ENCODE data around the gene ZNF48. TPM values are rescaled to one million over a fixed set of nuclear protein-coding genes. Genes with fewer than 3 reads are reported as not detected.
A peak's percentile ranks its signal among the peaks of the same experiment; 100 is the strongest.

The ZNF48 gene
- total and polyA plus RNA-seq, 9 donors, result 2.7 to 9.8 (median 6.6) TPM

- H3K4me1 ChIP-seq (ENCODE audit: insufficient read depth), result peaks cover 6% of the 10 kb centered on the region
- TF ChIP-seq EP300 (IDR thresholded peaks at IDR 0.05) (no peak), CTCF (IDR thresholded peaks at IDR 0.05) (no peak), POLR2A (IDR thresholded peaks at IDR 0.05) (peak; percentile 65)
- no peak for DNase-seq
- peak overlapping the region; percentile 67 to 81 for H3K27ac ChIP-seq
- H3K4me3 ChIP-seq, result peak overlapping the region; percentile 72
- no peaks in the 10 kb centered on the region for H3K36me3 ChIP-seq
- no peaks in the 10 kb centered on the region for H3K27me3 ChIP-seq
- 0 to 1% (median 0%) methylated on average over 32 to 75 of the region's 76 CpGs for WGBS, 3 donors
- no peaks in the 10 kb centered on the region for H3K9me3 ChIP-seq
- intact Hi-C loops (cut with DNase I), result loop anchor here in 2 of 4 donors (5.0 to 10.0 kb wide), 2 partner anchors 37 to 285 kb away; partner anchors contain the start of genes FBRS (in 1 of the 2), PRR14 (in 1 of the 2) and ZNF771 (in 1 of the 2)
Measured at GRCh38 chr16:30369938-30370455, 25.2 kb upstream of the ZNF48 start.

- H3K4me3 ChIP-seq, result peak within 1 kb of the TSS; percentile 72
- WGBS, 3 donors, result 0% methylated on average over 39 to 40 of the region's 40 CpGs
- no peaks in the 10 kb centered on the region for H3K36me3 ChIP-seq
- peak; percentile 96 to 100 (median 98) for DNase-seq
- TF ChIP-seq EP300 (IDR thresholded peaks at IDR 0.05) (no peak), CTCF (IDR thresholded peaks at IDR 0.05) (peak in 1 of 3 donors; percentile 43), POLR2A (IDR thresholded peaks at IDR 0.05) (no peak)
- intact Hi-C loops (cut with DNase I), result loop anchor here in 1 of 4 donors (10.0 kb wide), 1 partner anchor 284 kb away; the partner anchor contains the start of genes FBRS and PRR14
- H3K27me3 ChIP-seq, result no peaks in the 10 kb centered on the region
- H3K4me1 ChIP-seq (ENCODE audit: insufficient read depth), result peaks cover 6% of the 10 kb centered on the region
- no peaks in the 10 kb centered on the region for H3K9me3 ChIP-seq
- H3K27ac ChIP-seq, result peak within 1 kb of the TSS; percentile 77 to 81
Measured at GRCh38 chr16:30370456-30371247, 24.6 kb upstream of the ZNF48 start, which contains the start of gene TBC1D10B. TBC1D10B (minus strand) TSS chr16:30370494; CDS start chr16:30370183, 311 bp downstream.

- TF ChIP-seq EP300 (IDR thresholded peaks at IDR 0.05) (no peak), CTCF (IDR thresholded peaks at IDR 0.05) (peak in 1 of 3 donors; percentile 0)
- H3K27me3 ChIP-seq, result no peaks in the 10 kb centered on the region
- H3K4me1 ChIP-seq (ENCODE audit: insufficient read depth), result peaks cover 6% of the 10 kb centered on the region
- no peaks in the 10 kb centered on the region for H3K36me3 ChIP-seq
- intact Hi-C loops (cut with DNase I), result loop anchor here in 1 of 4 donors (10.0 kb wide), 1 partner anchor 283 kb away; the partner anchor contains the start of genes FBRS and PRR14
- H3K9me3 ChIP-seq, result no peaks in the 10 kb centered on the region
- no peak for DNase-seq
- H3K4me3 ChIP-seq, result peak overlapping the region; percentile 55
- 15 to 19% (median 19%) methylated on average over 11 of the region's 11 CpGs for WGBS, 3 donors
- H3K27ac ChIP-seq, result peak overlapping the region; percentile 16 to 77
Measured at GRCh38 chr16:30371248-30371816, 23.9 kb upstream of the ZNF48 start.

- DNase-seq, result peak in 2 of 5 donors; percentile 18 to 31
- 46 to 59% (median 46%) methylated on average over 6 of the region's 6 CpGs for WGBS, 3 donors
- intact Hi-C loops (cut with DNase I), result loop anchor here in 1 of 4 donors (10.0 kb wide), 1 partner anchor 283 kb away; the partner anchor contains the start of genes FBRS and PRR14
- no peak overlapping the region for H3K27ac ChIP-seq
- no peaks in the 10 kb centered on the region for H3K9me3 ChIP-seq
- H3K4me3 ChIP-seq, result no peak overlapping the region
- no peak for TF ChIP-seq CTCF (IDR thresholded peaks at IDR 0.05)
- TF ChIP-seq POLR2A (IDR thresholded peaks at IDR 0.05), result no peak
- TF ChIP-seq EP300 (IDR thresholded peaks at IDR 0.05), result no peak
- no peaks in the 10 kb centered on the region for H3K36me3 ChIP-seq
- peaks cover 6% of the 10 kb centered on the region for H3K4me1 ChIP-seq (ENCODE audit: insufficient read depth)
- no peaks in the 10 kb centered on the region for H3K27me3 ChIP-seq
Measured at GRCh38 chr16:30372038-30372712, 23.0 kb upstream of the ZNF48 start.

Data from ovary (tissue), 9 donors.